GM18505 (cell line): Measurements from ENCODE around the gene CEND1.

Experiments
- ATAC-seq: cut with Tn5 transposase; IDR thresholded peaks from one replicate; pipeline ENCODE4 v1.9.1; 2021; ENCODE audit not compliant: unreplicated experiment
- POLR2A ChIP-seq: IDR thresholded peaks from 4 replicates; pipeline ENCODE4 v1.6.1; 2011; ENCODE audit warnings: borderline replicate concordance; ENCODE audit not compliant: insufficient read depth, insufficient read length; ENCODE audit errors: extremely low read depth

Gene CEND1

DNA sequence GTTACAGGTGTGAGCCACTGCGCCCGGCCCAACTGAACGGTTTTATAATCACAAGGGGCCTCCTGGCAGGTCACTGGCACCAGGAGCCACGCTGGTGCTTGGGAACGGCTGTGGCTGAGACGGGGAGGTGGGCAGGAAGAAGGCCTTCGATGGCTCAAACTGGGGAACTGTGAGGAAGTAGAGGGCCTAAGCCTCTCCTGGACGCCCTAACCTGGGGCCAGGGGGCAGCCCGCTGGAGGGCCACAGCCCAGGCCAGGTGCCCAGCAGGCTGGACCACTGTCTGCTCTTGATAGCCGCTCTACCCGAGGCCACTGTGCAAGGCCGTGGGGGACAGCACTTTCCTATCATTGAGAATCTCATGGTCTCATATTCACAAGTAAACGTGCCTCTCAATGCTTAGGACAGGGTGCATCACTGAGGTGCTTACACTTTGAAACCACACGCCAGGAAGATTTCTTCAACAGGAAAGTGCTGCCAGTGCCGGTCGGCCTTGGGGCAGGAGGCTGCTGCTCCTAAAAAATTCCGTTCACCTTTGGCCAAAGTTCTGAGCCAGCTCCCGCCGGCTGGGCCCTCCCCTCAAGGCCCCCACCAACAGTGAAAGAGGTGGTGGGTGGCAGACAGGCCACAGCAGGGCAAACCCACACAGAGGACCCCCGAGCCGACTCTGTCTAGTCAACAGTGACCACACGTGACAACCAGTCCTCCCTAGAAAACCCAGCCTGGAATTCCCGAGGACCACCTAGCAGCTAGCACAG, 19.8 kb downstream of the CEND1 start:
- no peak for TF ChIP-seq POLR2A
- ATAC-seq, result no peak

DNA sequence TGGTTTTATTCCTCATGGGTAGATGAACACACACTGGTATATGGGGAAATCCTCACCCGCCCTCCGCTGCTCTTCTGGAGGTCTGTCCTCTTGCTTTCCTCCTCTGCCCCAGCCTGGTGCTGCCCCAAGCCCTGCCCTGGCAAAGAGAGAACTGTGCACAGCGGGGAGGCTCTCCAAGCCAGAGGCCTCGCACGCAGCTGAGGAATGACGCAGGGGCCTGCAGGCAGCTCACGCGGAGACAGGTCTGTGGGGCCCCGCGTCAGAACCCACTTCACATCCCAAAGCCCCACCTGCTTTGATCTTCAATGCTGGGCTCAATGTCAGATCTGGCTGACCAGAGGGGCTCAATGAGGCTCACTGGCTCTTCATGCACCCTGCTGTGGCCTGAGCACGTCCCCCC, 22.7 kb downstream of the CEND1 start:
- ATAC-seq, result no peak
- no peak for TF ChIP-seq POLR2A

DNA sequence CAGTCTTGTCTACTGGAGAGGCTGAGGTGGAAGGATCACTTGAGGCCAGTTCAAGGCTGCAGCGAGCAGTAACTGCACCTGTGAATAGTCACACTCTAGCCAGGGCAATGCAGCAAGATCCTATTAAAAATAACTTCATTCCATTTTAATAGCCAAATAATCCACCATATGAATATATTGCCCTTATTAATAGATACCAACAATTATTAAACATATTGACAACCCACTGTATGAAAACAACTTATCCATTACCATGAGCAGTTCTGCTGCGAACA, 23.0 kb downstream of the CEND1 start:
- no peak for ATAC-seq
- TF ChIP-seq POLR2A, result no peak

DNA sequence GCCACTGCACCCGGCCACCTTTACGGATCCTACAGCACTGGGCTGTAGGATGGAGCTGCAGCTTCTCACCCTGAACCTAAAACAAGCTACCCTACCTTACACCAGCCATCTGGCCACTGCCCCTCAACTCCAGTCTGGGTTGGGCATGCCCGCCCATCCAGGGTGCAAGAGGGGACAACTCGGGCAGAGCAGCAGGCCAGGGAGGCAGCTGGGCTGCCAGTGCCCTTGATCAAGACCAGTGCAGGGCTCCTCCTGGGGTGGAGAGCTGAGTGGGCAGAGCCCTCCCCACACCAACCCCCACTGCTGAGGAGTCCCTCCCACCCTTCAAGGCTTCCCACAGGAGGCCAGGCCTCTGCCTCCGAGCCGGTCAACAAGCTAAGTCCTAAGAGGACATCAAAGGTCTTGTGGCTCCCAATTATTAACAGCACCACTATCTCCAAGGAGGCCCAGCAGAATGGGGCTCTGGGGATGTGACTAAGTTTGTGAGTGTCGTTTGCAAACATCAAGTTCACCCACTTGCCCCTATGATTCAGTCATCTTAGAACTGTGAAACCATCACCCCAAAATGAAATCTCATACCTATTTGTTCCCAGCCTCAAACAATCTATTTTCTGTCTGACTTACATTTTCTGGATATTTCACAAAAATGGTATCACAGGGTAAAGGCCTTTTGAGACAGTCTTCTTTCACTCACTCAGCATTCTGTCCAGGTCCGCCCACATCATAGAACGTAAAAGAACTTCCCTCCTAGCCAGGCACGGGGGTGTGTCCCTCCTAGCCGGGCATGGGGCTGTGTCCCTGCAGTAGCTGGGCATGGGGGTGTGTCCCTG, 23.6 kb downstream of the CEND1 start:
- no peak for TF ChIP-seq POLR2A
- ATAC-seq, result no peak

DNA sequence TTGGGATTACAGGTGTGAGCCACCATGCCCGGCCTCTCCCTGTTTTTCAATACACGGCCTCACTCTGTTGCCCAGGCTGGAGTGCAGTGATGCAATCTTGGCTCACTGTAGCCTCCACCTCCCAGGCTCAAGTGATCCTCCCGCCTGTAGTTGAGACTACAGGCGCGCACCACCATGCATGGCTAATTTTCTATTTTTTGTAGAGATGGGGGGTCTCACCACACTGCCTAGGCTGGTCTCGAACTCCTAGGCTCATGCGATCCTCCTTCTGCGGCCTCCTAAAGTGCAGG, 24.1 kb downstream of the CEND1 start:
- no peak for ATAC-seq

DNA sequence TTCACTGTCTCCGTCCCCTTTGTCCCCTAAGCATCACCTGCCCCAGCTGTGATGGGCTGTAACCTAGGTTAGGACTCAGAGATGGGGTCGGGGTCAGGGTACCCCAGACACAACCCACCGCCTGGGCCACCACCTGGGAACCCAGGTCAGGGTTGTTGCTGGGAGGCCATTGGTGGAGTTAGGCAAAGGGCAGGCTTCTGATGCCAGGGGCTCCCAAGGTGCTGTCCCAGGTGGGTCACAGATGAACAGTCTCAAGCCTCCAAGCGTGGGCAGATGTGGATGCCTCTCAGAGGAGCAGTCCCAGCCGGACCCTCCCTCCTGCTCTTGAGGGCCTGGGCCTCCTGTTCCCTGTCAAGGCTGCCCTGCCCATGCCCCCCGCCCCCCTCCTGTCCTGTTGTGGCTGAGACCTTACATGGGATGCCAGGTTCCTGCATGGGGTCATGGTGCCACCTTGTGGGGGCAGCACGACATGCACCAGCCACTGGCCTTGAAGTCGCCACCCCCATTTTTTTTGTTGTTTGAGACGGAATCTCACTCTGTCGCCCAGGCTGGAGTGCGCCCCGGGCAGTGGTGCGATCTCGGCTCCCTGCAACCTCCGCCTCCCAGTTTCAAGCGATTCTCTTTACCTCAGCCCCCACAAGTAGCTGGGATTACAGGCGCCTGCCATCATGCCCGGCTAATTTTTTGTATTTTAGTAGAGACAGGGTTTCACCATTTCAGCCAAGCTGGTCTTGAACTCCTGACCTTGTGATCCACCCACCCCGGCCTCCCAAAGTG, 24.7 kb downstream of the CEND1 start:
- TF ChIP-seq POLR2A, result peak; percentile 19
- ATAC-seq, result no peak

More for the DNA sequence above, 24.1 kb downstream of the CEND1 start:
- no peak for TF ChIP-seq POLR2A

DNA sequence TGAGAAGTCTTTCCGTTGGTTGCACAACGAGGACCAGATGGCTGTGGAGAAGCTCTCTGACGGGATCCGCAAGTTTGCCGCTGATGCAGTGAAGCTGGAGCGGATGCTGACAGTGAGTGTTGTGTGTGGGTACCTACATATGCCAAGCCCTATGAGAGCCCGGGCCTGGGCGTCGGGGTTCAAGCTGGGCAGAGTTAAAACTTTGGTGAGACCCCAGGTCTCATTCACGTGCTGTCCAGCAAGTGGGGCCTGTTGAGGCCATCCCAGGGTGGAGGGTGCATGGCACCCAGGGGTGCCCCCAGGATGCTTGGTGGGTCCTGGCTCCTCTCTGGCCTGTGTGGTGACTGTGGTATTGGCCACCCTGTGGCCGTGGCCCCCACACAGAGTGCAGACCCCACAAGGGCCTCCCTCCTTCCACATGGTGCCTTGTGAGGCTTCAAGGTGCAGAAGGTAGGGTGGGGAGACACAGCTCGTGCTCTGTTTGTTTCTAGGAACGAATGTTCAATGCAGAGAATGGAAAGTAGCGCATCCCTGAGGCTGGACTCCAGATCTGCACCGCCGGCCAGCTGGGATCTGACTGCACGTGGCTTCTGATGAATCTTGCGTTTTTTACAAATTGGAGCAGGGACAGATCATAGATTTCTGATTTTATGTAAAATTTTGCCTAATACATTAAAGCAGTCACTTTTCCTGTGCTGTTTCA, 25.4 kb downstream of the CEND1 start:
- no peak for ATAC-seq
- no peak for TF ChIP-seq POLR2A

DNA sequence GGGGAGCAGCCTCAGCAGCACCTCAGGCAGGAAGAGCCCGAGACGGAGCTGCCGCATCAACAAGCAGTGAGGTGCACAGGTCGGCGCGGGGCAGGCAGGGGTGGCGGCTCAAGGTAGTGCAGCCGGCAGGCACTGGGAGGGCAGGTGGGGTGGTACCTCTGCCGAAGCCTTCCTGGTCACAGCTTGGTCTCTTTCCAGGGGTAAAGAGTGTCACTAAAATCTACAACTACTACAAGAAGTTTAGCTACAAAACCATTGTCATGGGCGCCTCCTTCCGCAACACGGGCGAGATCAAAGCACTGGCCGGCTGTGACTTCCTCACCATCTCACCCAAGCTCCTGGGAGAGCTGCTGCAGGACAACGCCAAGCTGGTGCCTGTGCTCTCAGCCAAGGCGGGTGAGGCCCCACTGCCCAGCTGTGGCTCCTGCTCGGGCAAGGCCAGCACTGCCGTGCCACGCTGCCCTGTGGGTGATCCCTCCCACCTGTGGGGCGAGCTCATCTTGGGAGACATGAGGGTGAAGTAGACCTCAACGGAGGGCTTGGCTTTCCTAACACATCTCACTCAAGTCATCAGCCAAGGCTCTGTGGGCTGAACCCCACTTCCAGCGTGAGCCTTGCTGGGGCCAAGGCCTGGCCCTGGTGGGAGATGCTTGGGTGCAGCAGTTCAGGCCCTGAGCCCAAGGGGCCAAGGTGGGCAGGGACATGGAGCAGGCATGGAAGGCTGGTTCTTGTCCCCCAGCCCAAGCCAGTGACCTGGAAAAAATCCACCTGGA, 26.2 kb downstream of the CEND1 start:
- no peak for TF ChIP-seq POLR2A
- no peak for ATAC-seq

DNA sequence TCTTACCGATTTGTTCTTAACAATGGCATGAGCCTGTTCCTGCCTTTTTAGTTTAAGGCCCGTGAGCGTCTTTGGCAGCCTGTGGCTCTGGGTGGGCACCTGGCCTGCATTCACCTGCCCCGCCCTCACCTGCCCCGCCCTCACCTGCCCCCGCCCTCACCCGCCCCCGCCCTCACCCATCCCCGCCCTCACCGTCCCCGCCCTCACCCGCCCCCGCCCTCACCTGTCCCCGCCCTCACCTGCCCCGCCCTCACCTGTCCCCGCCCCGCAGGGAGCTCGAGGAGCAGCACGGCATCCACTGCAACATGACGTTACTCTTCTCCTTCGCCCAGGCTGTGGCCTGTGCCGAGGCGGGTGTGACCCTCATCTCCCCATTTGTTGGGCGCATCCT, 26.8 kb downstream of the CEND1 start:
- no peak for ATAC-seq
- no peak for TF ChIP-seq POLR2A

DNA sequence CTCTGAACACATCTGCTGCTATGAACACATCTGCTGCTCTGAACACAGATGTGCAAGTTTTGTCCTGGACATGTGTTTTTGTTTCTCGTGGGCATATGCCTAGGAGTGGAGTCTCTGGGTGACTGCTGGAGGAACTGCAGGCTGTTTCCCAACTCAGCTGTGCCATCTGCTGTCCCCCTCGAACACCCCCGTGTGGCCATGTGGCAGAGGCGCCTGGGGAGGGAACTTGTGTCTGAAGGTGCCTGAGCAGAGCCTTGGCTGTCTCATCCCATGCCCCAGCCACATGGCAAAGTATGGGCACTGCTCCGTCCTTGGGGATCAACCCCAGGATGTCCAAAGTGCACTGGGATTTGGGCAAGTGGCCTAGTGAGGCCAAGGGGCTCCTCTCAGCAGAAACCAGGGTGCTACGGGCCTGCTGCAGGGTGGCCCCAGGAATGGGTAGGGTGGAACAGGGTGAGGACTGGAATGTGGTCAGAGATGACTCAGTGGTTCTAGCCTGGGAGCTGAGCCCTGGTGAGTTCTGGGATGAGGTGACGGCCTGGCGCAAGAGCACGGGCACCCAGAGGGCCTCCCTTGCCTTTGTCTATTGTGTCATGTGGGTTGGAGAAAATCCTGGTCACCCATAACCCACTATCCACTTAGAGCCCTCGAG, 27.3 kb downstream of the CEND1 start:
- ATAC-seq, result no peak
- TF ChIP-seq POLR2A, result no peak

DNA sequence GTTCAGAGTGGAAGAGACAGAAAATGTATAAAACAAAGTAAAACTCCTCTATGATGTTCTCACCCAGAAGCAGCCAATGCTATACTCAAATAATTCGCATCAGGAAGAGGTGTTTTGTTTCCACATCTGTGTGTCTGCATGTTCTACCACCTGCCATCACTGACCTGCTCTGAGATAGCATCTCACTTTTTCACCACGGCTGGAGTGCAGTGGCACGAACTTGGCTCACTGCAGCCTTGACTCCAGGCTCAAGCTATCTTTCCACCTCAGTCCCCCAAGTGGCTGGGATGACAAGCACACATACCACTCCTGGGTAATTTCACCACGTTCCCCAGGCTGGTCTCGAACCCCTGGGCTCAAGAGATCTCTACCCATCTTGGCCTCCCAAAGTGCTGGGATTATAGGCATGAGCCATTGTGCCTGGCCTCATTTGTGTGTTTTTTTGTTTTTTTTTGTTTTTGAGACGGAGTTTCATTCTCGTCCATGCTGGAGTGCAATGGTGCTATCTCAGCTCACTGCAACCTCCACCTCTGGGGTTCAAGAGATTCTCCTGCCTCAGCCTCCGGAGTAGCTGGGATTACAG, 28.3 kb downstream of the CEND1 start:
- no peak for TF ChIP-seq POLR2A
- no peak for ATAC-seq

DNA sequence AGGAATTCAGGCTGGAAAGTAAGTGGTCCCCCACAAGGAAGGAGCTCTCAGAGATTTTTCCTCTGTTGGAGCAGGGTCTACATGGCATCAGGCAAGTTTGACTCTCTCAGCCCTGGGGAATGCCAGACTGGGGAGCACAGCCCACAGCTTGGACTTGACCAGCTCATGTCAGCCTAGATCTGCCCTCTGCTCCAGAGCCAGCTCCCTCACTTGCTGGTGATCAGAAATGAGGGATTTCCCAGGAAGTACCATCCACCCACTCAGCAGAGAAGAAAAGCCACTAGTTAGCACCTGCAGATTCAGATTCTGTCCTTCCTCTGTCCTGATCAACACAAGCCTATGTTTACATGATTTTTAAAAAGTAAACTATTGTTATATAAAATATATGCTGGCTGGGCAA, 29.7 kb downstream of the CEND1 start:
- TF ChIP-seq POLR2A, result no peak
- ATAC-seq, result no peak
